Transverse colon (tissue), 3 donors: ENCODE data around the gene RET.

Experiments
- POLR2A ChIP-seq: fragments of 450-650 bp; IDR thresholded peaks from one replicate; pipeline ENCODE4 v1.6.1; 2016; ENCODE audit warnings: antibody characterized with exemption, mild to moderate bottlenecking, moderate library complexity
- TF ChIP-seq, protein P1 (sequence below), 5 experiments: fragments of 200-600 bp in 3 of 5; fragments of 450-650 bp in 2 of 5; sonication (generic) in 3 of 5; IDR thresholded peaks; 1 replicate in 2 of 5; 2 replicates in 3 of 5; pipeline ENCODE4 v1.5.1; 2016 to 2017; ENCODE audit warnings: antibody characterized with exemption in 5 of 5, inconsistent platforms in 3 of 5, mild to moderate bottlenecking in 2 of 5, moderate library complexity in 1 of 5

DNA sequence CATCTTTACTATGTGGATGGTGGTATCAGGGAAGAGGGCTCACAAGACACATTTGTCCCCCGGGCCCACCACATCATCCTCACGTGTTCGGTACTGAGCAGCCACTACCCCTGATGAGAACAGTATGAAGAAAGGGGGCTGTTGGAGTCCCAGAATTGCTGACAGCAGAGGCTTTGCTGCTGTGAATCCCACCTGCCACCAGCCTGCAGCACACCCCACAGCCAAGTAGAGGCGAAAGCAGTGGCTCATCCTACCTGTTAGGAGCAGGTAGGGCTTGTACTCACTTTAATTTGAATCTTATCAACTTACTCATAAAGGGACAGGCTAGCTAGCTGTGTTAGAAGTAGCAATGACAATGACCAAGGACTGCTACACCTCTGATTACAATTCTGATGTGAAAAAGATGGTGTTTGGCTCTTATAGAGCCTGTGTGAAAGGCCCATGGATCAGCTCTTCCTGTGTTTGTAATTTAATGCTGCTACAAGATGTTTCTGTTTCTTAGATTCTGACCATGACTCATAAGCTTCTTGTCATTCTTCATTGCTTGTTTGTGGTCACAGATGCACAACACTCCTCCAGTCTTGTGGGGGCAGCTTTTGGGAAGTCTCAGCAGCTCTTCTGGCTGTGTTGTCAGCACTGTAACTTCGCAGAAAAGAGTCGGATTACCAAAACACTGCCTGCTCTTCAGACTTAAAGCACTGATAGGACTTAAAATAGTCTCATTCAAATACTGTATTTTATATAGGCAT, 52.3 kb downstream of the RET start:
- TF ChIP-seq POLR2A, result no peak
- TF ChIP-seq, protein P1, sequence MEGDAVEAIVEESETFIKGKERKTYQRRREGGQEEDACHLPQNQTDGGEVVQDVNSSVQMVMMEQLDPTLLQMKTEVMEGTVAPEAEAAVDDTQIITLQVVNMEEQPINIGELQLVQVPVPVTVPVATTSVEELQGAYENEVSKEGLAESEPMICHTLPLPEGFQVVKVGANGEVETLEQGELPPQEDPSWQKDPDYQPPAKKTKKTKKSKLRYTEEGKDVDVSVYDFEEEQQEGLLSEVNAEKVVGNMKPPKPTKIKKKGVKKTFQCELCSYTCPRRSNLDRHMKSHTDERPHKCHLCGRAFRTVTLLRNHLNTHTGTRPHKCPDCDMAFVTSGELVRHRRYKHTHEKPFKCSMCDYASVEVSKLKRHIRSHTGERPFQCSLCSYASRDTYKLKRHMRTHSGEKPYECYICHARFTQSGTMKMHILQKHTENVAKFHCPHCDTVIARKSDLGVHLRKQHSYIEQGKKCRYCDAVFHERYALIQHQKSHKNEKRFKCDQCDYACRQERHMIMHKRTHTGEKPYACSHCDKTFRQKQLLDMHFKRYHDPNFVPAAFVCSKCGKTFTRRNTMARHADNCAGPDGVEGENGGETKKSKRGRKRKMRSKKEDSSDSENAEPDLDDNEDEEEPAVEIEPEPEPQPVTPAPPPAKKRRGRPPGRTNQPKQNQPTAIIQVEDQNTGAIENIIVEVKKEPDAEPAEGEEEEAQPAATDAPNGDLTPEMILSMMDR (IDR thresholded peaks at IDR 0.05), result no peak
